Smooth muscle cell of bladder (primary cell): ENCODE data around the gene ITGB7. TPM values are rescaled to one million over a fixed set of nuclear protein-coding genes. Genes with fewer than 3 reads are reported as not detected.

Experiments
- total RNA-seq: library from RNA; depleted of rRNA; stranded (reverse); fragments of >200 nt; gene quantifications from 2 replicates; pipeline ENCODE4 v1.2.3, GENCODE V29; 2014

Gene ITGB7
- total RNA-seq = 0.14 and 0.37 TPM in 2 replicates

DNA sequence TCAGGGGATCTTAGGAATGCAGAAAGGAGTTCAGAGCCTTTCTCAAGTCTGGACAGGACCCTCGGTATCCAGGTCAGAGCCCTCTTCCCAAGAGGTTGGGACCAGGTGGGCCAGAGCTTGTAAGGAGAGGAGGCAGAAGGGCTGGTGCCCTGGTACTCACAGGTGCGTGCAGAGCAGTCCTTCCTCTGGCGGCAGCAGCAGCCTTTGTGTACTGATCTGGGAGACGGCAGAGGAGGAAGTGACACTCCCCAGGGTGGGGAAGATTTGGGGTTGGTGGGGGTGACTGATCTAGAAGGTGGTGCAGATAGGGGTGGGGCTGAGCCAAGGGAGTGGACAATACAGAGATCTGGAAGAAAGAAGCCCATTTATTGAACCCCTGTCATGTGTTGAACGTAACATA lies at the start of gene ITGB7:
Gene ITGB7, minus strand, starts transcription at position 210 of the 400 bp plus-strand sequence. CDS start 6,808 bp downstream, outside the sequence.

DNA sequence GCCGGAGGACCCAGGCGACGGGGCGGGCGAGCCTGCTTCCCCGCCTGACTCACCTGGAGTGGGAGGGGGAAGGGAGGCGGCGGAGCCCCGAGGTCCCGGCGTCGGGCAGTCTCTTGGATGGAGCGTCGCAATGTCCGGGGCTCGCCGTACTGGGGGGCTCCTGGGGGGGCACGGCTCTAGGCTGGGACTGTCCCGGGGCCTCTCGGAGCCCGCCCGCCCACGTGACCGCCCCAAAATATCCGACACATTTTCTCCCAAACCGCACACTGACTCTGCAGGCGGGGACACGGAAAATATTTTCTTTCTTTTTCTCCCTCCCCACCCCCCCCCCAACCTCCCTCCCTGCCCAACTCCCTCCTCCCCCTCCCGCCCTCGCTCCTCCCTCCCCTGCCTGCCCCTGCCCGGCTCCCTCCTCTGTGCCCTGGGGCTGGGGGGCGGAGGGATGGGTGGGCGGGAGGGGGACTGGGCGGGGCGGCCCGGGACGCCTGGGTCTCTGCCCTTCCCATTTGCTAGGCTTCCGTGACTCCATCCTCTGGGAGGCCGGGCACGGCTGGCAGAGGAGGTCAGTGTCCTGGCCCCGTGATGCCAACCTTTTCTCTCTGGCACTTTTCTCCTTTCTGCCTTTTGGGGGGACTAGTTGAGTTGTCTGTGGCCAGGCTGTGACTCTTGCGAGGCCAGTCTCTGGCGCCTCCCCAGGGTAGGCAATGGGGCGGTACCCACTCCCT lies 25.0 kb upstream of the ITGB7 start, which contains the start of gene RARG:
Gene RARG, minus strand, starts transcription at position 289 of the 725 bp plus-strand sequence. CDS start 4,664 bp downstream, outside the sequence.

GRCh38 chr12:53180220-53180930 lies 26.7 kb downstream of the ITGB7 start, which contains the start of the genes CSAD and ZNF740:
Gene CSAD, minus strand, starts transcription at chr12:53180925. Its CDS starts 7,455 bp downstream, at chr12:53173470.
Gene ZNF740, plus strand, starts transcription at chr12:53180722. Its CDS starts 1,262 bp downstream, at chr12:53181984.

Other genes starting within 250 kb of the ITGB7 start
- gene EIF4B, start 200.8 kb downstream of the ITGB7 start, total RNA-seq = 1,845 and 2,136 TPM in 2 replicates
- gene TNS2, start 157.2 kb downstream of the ITGB7 start, total RNA-seq = 23.2 and 37.3 TPM in 2 replicates
- gene SPRYD3, start 127.9 kb downstream of the ITGB7 start, total RNA-seq = 17.2 and 31.2 TPM in 2 replicates
- gene IGFBP6, start 109.6 kb downstream of the ITGB7 start, total RNA-seq = 666 and 756 TPM in 2 replicates
- 0.09 TPM in 1 of 2 replicates, not detected in the other for gene SOAT2, start 103.8 kb downstream of the ITGB7 start, total RNA-seq
- 13.2 and 16.2 TPM in 2 replicates for gene ZNF740, start 26.5 kb downstream of the ITGB7 start, total RNA-seq
- gene CSAD, start 26.3 kb downstream of the ITGB7 start, total RNA-seq = 7.3 and 11.3 TPM in 2 replicates
- gene RARG, start 25.0 kb upstream of the ITGB7 start, total RNA-seq = 17.5 and 21.2 TPM in 2 replicates
- gene ESPL1, start 61.0 kb upstream of the ITGB7 start, total RNA-seq = 0.46 and 1.00 TPM in 2 replicates
- gene PFDN5, start 88.3 kb upstream of the ITGB7 start, total RNA-seq = 998 and 1,105 TPM in 2 replicates
- 54.5 and 64.1 TPM in 2 replicates for gene MYG1, start 92.4 kb upstream of the ITGB7 start, total RNA-seq
- gene AAAS, start 114.4 kb upstream of the ITGB7 start, total RNA-seq = 30.0 and 38.0 TPM in 2 replicates
- gene SP7, start 129.1 kb upstream of the ITGB7 start, total RNA-seq = not detected in 2 replicates
- 20.3 and 21.7 TPM in 2 replicates for gene SP1, start 172.9 kb upstream of the ITGB7 start, total RNA-seq
- not detected in 2 replicates for gene AMHR2, start 216.6 kb upstream of the ITGB7 start, total RNA-seq
- 25.2 and 27.5 TPM in 2 replicates for gene PRR13, start 234.5 kb upstream of the ITGB7 start, total RNA-seq
- gene PCBP2, start 244.9 kb upstream of the ITGB7 start, total RNA-seq = 191 and 202 TPM in 2 replicates